ENCODE measurements around the gene DUSP8.

DUSP8 gene

GRCh38 chr11:1565173-1565903 lies 6.7 kb downstream of the DUSP8 start:
- no peak for DNase-seq (ENCODE audit: low read depth in 2 of 2)

DNA sequence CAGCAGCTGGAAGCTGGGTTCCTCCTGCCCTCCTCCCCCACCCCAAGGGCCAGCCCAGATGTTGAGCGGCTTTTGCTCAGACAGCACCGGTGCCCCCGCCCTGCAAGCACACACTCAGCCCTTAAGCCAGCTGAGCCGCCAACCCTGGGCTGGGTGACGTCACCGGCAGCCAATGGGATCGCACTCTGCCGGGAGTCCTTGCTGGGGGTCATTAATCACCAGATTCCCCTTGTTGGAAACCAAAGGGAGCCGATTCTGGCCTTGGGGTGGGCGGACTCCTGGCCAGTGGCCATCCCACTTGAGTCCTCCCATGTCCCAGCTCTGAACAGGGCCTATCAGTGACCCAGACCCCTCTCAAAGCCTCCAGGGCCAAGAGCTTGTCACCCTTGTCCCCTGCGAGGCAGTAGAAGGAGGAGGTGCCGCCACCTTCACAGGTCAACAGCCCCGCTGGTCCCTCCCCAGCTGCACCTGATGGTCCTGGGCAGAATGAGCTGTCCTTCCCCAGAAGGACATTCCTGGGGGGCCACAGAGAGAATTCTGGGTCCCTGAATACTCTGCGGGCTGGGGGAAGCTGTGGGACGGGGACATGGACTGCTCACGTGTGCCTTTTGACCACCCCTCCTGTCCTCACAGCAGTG lies 7.4 kb downstream of the DUSP8 start:
- no peak for DNase-seq (ENCODE audit: low read depth in 2 of 2)

- DNase-seq (ENCODE audit: low read depth in 2 of 2) = no peak
Measured at GRCh38 chr11:1563697-1564534, 8.2 kb downstream of the DUSP8 start.

GRCh38 chr11:1563149-1563638 lies 8.9 kb downstream of the DUSP8 start:
- DNase-seq (ENCODE audit: low read depth in 2 of 2) = no peak

DNA sequence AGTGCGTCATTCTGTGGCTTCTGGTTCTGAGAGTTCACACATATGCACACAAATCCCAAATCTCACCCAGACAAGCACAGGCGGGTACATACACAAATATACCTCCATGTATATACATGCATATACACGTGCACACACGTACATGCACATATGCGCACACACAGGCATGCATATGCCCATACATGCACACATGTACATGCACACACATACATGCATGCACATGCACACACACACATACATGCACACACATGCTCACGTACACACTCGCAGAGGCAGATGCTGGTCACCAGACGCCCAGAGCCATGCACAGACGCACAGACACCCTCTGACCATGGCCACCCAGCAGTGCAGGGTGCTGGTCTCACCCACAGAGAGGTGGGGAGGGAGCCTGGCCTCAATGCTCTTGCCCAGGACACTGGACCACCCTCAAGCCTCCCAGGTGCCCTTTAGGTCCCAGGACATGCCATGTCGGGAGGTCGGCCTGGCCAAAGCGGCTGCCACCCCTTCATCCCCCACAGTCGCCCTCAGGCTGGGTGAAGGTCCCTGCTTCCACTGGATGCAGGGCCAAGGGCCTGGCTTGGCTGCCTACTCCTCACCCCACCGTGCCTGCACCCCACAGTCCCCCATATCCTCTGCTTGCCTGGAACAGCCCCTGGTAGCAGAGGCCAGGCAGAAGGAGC lies 9.5 kb downstream of the DUSP8 start:
- no peak for DNase-seq (ENCODE audit: low read depth in 2 of 2)

GRCh38 chr11:1561955-1562354 lies 10.1 kb downstream of the DUSP8 start:
- DNase-seq (ENCODE audit: low read depth in 2 of 2) = no peak

GRCh38 chr11:1561266-1561665 lies 10.8 kb downstream of the DUSP8 start:
- no peak for DNase-seq (ENCODE audit: low read depth in 2 of 2)

DNA sequence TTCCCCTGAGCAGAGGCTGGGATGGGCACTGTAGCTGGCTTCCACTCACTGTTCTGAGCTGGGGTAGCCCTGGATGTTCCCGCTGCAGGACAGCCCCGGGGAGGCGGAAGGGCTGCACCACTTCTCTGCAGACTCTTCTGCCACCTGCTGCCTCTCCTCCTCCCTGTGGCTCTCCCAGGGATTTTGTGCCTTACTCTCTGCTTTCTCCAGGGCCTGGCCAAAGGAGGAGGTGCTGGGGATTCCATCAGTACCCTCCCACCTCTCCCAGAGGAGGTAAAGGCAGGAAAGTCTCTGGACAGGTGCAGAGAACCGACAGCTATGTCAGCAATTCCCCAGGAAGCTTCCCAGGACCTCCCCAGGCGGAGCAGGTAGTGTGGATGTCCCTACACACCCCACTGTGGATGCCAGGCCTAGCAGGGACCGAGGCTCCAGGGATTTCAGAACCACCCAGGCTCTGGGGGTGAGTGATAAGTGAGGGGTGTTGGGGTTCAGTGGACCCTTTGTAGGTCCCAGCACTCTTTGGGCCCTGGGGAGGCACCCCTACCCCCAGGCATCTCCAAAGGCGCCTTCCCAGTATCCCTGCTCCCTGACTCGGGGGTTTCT lies 11.3 kb downstream of the DUSP8 start:
- no peak for DNase-seq (ENCODE audit: low read depth in 2 of 2)

DNA sequence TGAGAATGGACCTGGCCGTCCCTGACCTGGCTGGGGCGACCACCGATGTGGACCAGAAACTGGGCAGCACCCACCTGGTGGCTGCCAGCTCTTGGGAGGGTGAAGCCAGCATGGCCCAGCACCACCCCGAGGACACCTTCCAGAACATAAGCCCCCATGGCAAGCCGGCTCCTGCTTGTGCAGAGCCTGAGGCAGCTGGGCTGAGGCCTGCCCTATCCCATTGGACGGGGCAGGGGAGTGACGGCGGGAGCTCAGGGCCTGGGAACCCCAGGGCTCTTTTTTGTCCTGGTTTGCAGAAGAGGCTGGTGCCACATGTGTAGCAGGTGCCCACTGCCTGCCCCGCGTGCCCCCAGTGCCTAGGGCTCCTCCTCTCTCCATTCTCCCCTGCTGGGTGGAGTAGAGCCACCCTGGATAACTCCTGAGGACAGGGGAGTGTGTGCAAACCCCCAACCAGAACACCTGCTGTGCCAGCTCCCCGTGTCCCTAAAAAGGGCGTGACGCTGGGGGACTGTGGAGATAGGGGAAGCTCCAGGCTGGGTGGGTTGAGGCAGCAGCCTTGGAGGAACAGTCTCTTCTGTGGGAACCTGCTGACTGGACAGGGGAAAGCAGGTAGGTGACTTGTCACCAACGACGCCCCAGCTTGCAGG lies 11.9 kb downstream of the DUSP8 start:
- no peak for DNase-seq (ENCODE audit: low read depth in 2 of 2)

- no peak for DNase-seq (ENCODE audit: low read depth in 2 of 2)
Measured at GRCh38 chr11:1559111-1559951, 12.7 kb downstream of the DUSP8 start.

DNA sequence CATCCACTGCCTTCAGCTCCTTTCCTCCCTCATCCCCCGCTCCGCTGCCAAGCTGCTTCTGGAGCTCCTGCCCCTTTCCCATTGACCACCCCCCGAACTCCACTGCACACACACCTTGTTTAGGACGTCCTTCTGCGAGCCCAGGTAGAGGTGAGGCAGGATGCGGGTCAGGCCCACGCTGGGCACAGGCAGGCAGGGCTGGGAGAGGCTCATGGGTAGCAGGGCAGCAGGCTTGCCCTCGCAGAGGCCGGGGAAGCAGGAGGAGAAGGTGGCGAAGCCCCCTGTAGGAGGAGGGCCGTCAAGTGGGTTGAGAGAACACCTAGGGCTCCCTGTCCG lies 13.3 kb downstream of the DUSP8 start:
- no peak for DNase-seq (ENCODE audit: low read depth in 2 of 2)

DNA sequence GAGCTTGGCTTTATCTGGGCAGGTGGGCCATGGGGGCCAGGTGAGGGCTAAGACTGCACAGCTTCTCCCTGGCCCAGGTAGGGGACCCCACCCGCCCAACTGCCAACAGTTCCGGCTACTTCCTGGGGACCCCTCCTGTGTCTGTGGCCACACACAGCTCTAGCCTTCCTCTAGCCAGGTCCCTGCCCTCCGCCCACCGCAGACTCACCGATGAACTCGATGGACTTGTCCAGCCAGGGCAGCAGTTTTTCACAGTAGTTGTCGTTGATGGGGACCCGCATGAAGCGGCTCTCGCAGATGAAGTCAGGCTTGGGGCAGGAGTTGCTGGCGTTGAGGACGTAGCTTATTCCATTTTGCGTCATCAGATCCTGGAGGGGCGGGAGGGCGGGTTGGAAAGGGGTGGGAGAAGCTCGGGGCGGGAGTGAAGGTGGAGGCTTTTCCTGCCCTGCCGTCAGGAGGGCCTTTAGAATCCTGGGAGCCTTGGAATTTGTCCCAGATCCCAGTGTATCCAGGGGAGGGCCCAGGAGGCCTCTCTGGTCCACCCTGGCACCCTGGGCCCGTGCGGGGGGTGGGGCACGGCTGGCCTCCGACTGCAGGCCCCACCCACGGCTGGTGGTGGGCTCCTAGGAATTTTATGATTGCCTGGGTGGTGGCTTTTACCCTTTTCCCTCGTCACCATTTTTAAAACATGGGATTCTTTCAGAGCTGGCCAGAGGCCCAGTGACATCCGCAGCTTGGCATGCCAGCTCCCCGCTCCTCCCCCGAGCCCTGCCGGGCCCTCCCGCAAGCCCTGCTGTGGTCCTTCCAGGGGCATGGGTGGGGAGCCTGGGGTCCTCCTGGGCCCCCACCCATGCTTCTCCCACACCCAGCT lies 13.9 kb downstream of the DUSP8 start:
- no peak for DNase-seq (ENCODE audit: low read depth in 2 of 2)

DNA sequence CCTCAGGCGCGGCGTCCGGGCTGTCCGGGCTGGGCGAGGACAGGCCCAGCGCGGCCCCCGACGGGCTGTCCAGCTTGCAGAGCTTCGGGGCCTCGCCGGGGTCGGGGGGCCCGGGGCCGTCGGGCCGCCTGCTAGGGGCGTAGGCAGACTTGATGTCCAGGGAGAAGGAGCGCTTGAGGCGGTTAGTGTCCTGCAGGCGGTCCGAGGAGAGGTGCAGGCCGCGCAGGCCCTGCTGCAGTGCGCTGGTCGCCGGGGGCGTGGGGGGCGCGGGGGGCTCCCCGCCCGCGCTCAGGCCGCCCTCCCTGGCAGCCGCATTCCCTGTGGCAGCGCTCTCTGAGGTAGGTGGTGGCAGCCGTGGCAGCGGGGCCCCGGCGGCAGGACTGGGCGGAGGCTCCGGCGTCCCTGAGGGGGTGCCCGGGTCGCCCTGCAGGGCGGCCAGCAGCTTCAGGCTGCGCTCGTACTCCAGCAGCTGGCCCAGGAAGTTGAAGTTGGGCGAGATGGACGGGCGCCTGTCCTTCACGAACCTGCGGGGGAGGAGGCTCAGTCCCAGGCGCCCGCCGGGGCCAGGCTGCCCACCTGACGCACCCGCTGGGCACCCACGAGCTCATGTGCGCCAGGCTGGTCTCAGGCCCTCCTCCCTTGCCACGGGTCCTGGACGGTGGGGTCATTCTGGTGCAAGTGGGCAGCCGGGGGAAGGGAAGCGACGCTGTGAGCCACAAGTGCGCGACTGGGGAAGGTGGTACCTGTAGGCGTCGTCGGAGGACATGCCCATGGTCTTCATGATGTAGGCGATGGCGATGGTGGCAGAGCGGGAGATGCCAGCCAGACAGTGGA lies 14.8 kb downstream of the DUSP8 start:
- no peak for DNase-seq (ENCODE audit: low read depth in 2 of 2)

DNA sequence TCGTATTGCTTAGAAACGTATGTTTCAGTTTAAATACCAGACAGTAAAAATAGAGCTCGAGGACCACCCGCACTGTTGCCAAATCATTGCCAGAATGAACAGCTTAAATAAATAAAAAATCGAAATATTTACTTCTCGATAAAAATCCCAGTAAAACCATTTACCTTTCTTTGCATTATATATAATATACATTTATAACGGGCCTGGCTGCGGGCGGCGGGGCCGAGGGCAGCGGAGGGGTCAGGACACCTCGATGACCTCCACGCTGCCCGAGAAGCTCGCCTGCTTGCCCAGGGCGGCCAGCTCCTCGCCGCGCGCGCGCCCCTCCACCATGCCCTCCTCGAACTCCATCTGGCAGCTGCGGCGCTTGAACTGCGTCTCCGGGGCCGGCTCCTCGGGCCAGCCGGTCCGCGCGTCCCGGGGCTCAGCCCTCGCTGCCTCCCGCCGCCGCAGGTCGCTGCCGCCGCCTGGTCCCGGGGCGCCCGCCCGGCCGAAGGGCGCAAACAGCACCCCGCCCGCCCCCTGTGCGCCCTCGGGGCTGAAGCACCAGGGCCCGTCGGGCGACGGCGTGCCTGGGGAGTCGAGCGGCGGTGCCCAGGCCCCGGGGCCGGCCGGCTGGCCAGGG lies 15.7 kb downstream of the DUSP8 start:
- DNase-seq (ENCODE audit: low read depth in 2 of 2) = no peak

DNA sequence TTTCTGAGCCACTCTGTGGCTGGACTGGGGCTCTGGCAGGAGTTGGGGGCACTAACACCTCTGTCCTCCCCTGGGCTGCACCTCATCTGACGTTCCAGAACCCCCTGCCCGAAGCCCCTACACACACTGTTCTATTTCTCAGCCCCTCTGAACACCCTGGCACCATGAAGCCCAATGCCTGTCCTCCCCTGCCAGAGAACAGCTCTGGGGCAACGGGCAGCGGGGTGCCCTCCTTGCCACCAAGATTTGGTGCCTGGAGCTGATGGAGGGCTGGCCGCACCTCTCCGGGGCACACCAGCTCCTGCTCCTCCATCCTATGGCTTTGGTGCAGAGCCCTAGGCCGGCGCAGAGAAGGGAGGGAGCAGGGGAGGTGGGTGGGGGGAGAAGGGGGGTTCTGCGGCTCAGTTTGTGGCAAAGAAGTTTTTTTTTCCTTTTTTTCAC lies 16.3 kb downstream of the DUSP8 start:
- no peak for DNase-seq (ENCODE audit: low read depth in 2 of 2)

GRCh38 chr11:1554981-1555712 lies 16.9 kb downstream of the DUSP8 start:
- no peak for DNase-seq (ENCODE audit: low read depth in 2 of 2)
